Endothelial cell of umbilical vein (primary cell): ENCODE results near the gene FRMD7. TPM values are rescaled to one million over a fixed set of nuclear protein-coding genes. Genes with fewer than 3 reads are reported as not detected.

Source experiments
- BruUV-seq: library from RNA; stranded (reverse); fragments of 400-500 nt; replicated peaks from 2 replicates; lab custom pipeline; 2021; lab: Mats Ljungman, UMichigan
- CTCF ChIA-PET: fragments of 300-600, 350-600 bp; sonication (Branson Sonifier 250); formaldehyde crosslinking; loops from one replicate; lab custom pipeline; 2021; ENCODE audit warnings: antibody characterized with exemption, inconsistent platforms; lab: Charles Lee
- POLR2A ChIA-PET: fragments of 300-600, 350-600 bp; sonication (Branson Sonifier 250); formaldehyde crosslinking; loops from one replicate; lab custom pipeline; 2021; ENCODE audit warnings: antibody characterized with exemption, inconsistent platforms; lab: Charles Lee
- DNase-seq: peaks from one replicate; pipeline ENCODE4 v3.0.0-alpha.2; 2011; ENCODE audit warnings: low read depth, low spot score
- FAIRE-seq: peaks from 2 replicates; lab custom pipeline; 2011; peaks lifted over from hg19 to GRCh38; lab: Jason Lieb, UNC
- H2AFZ ChIP-seq: 2 replicates; pipeline ENCODE4 v1.6.0; 2012; ENCODE audit warnings: low read depth, low read length, control low read depth, inconsistent platforms
- H3K27ac ChIP-seq: 2 replicates; pipeline ENCODE4 v1.5.1; 2011; ENCODE audit warnings: low read depth, mild to moderate bottlenecking, control low read depth, low read length, moderate library complexity; ENCODE audit not compliant: insufficient read depth
- H3K27me3 ChIP-seq, 2 experiments: 2 replicates each; pipeline versions ENCODE4 v1.6.0 to v1.6.1; 2011; ENCODE audit warnings: low read length in 2 of 2, mixed read lengths in 1 of 2; ENCODE audit not compliant: control insufficient read depth in 2 of 2, insufficient read depth in 2 of 2
- H3K36me3 ChIP-seq, 2 experiments: 2 replicates in 1 of 2; 3 replicates in 1 of 2; pipeline ENCODE4 v1.5.1; 2011; ENCODE audit warnings: low read length in 2 of 2, mild to moderate bottlenecking in 1 of 2, moderate library complexity in 1 of 2; ENCODE audit not compliant: control insufficient read depth in 2 of 2, insufficient read depth in 2 of 2; ENCODE audit errors: extremely low read depth in 1 of 2
- H3K4me1 ChIP-seq: 3 replicates; pipeline ENCODE4 v1.5.1; 2011; ENCODE audit warnings: mild to moderate bottlenecking, low read length; ENCODE audit not compliant: control insufficient read depth, insufficient read depth; ENCODE audit errors: extremely low read depth
- H3K4me2 ChIP-seq: 2 replicates; pipeline ENCODE4 v1.6.1; 2011; ENCODE audit warnings: low read length, control low read depth, mixed read lengths; ENCODE audit not compliant: insufficient read depth
- H3K4me3 ChIP-seq, 3 experiments: fragments of 200-600 bp in 1 of 3; sonication (generic), shearing (Covaris generic) in 1 of 3; replicated peaks in 1 of 3; 2 replicates each; pipeline ENCODE4 v1.5.1; 2011 to 2016; ENCODE audit warnings: control low read depth in 3 of 3, low read length in 3 of 3, mild to moderate bottlenecking in 2 of 3, inconsistent platforms in 1 of 3, low read depth in 1 of 3, moderate library complexity in 1 of 3; ENCODE audit not compliant: insufficient read depth in 1 of 3
- H3K79me2 ChIP-seq: 2 replicates; pipeline ENCODE4 v1.6.0; 2012; ENCODE audit warnings: low read length, inconsistent platforms; ENCODE audit not compliant: control insufficient read depth, insufficient read depth
- H3K9ac ChIP-seq: replicated peaks from 2 replicates; pipeline ENCODE3; 2011; ENCODE audit warnings: low read length, control low read depth; ENCODE audit not compliant: insufficient read depth; ENCODE audit errors: extremely low read depth
- H3K9me1 ChIP-seq: replicated peaks from 3 replicates; pipeline ENCODE4 v1.6.0; 2011; ENCODE audit warnings: mild to moderate bottlenecking, low read length; ENCODE audit not compliant: control insufficient read depth, insufficient read depth; ENCODE audit errors: extremely low read depth
- H3K9me3 ChIP-seq: replicated peaks from 2 replicates; pipeline ENCODE4 v1.5.1; 2012; ENCODE audit warnings: low read length, inconsistent platforms; ENCODE audit not compliant: control insufficient read depth, insufficient read depth
- H4K20me1 ChIP-seq: replicated peaks from 2 replicates; pipeline ENCODE3; 2011; ENCODE audit warnings: mild to moderate bottlenecking, low read length; ENCODE audit not compliant: control insufficient read depth, insufficient read depth; ENCODE audit errors: extremely low read depth
- EZH2 ChIP-seq: IDR thresholded peaks from 2 replicates; pipeline ENCODE4 v1.6.1; 2012; ENCODE audit warnings: borderline replicate concordance, low read depth, mild to moderate bottlenecking, moderate library complexity, low read length, inconsistent platforms; ENCODE audit not compliant: severe bottlenecking
- FOS ChIP-seq: IDR thresholded peaks from 2 replicates; pipeline ENCODE4 v1.6.1; 2011; ENCODE audit warnings: mild to moderate bottlenecking, low read length, moderate library complexity, borderline replicate concordance; ENCODE audit not compliant: insufficient read depth
- GATA2 ChIP-seq: IDR thresholded peaks from 2 replicates; pipeline ENCODE4 v1.7.0; 2011; ENCODE audit warnings: low read depth, mild to moderate bottlenecking, moderate library complexity, mixed read lengths, low read length; ENCODE audit not compliant: insufficient read length, insufficient read depth
- JUN ChIP-seq: IDR thresholded peaks from 2 replicates; pipeline ENCODE4 v1.6.1; 2011; ENCODE audit warnings: borderline replicate concordance, low read depth; ENCODE audit not compliant: insufficient read length, insufficient read depth
- MYC ChIP-seq: IDR thresholded peaks from one replicate; pipeline ENCODE4 v1.6.1; 2011; ENCODE audit warnings: mild to moderate bottlenecking, low read depth, low read length
- POLR2A ChIP-seq: IDR thresholded peaks from 2 replicates; pipeline ENCODE4 v1.6.1; 2012; ENCODE audit warnings: low read depth, mild to moderate bottlenecking, control low read depth, low read length
- POLR2AphosphoS5 ChIP-seq: IDR thresholded peaks from 2 replicates; pipeline ENCODE4 v1.6.1; 2012; ENCODE audit warnings: low read depth, mild to moderate bottlenecking, control low read depth, low read length, moderate library complexity; ENCODE audit not compliant: insufficient read depth
- dilution Hi-C: fragments of 300-500 bp; cut with MboI; formaldehyde crosslinking; loops from one replicate; pipeline ENCODE4 v1.15.0; 2019; ENCODE audit warnings: low sequenced_read_pairs; ENCODE audit not compliant: extremely low pct_ligation_motif_present
- intact Hi-C: fragments of 100-400 bp; cut with micrococcal nuclease; formaldehyde crosslinking; loops from one replicate; pipeline ENCODE4 v1.10.0; 2022
- polyA plus RNA-seq, 4 experiments: library from polyadenylated mRNA; depleted of rRNA in 3 of 4; stranded (reverse) in 3 of 4; unstranded in 1 of 4; fragments of >200 nt; gene quantifications; 2 replicates each; pipeline versions ENCODE4 v1.2.1 to v1.2.3, GENCODE V29; 2011 to 2012; ENCODE audit warnings: missing spikeins in 1 of 4
- total RNA-seq: library from RNA; stranded (reverse); gene quantifications from 2 replicates; pipeline ENCODE4 v1.2.3, GENCODE V29; 2021
- TF ChIP-seq, protein P1 (sequence below): IDR thresholded peaks from 2 replicates; pipeline ENCODE4 v1.6.1; 2011; ENCODE audit not compliant: insufficient read depth, insufficient read length

The FRMD7 gene
- total and polyA plus RNA-seq, 2 donors (not counting 3 experiments of a cell fraction or from before 2014, with no cell fraction given), result not detected

DNA sequence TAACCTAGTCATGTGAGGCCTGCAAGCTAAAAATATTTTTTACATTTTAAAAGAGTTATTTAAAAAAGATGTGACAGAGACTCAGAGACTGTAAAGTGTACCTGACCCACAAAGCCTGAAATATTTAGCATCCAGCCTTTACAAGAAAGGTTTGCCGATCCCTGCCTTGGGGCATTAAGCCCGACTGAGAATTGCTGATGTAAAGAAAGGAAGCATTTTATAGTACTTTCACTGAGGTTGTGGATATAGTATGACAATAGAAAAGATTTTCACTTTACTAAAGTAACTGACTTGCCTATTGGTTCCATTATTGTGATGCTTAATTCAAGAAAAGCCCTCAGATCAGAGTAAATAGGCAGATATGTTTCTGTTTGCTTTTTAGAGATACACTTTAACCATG, 87.8 kb downstream of the FRMD7 start:
- intact Hi-C loops, result no loop called here
- DNase-seq (no peak), FAIRE-seq (no peak)
- Histone ChIP-seq H3K9me1 (no peaks in the 10 kb centered on the region), H4K20me1 (no peaks in the 10 kb centered on the region), H3K4me3 (no peak overlapping the region), H3K79me2 (no peaks in the 10 kb centered on the region), H3K9ac (no peak overlapping the region), H3K27me3 (no peaks in the 10 kb centered on the region), H3K4me2 (no peak overlapping the region), H3K9me3 (no peaks in the 10 kb centered on the region), H3K4me1 (no peaks in the 10 kb centered on the region), H3K36me3 (no peaks in the 10 kb centered on the region), H3K27ac (no peak overlapping the region), H2AFZ (no peak overlapping the region)
- BruUV-seq, result no TSS peak
- ChIA-PET POLR2A (no interaction called here), CTCF (interaction anchor here (1.1 kb wide), 1 partner anchor 31 kb away, joined by 3 read pairs; no protein-coding TSS in a partner anchor)
- TF ChIP-seq EZH2, result no peak
- TF ChIP-seq MYC, result no peak
- TF ChIP-seq, protein P1, sequence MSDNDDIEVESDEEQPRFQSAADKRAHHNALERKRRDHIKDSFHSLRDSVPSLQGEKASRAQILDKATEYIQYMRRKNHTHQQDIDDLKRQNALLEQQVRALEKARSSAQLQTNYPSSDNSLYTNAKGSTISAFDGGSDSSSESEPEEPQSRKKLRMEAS, result no peak
- TF ChIP-seq POLR2A, result no peak
- no peak for TF ChIP-seq FOS
- no peak for TF ChIP-seq GATA2
- dilution Hi-C loops, result no loop called here

DNA sequence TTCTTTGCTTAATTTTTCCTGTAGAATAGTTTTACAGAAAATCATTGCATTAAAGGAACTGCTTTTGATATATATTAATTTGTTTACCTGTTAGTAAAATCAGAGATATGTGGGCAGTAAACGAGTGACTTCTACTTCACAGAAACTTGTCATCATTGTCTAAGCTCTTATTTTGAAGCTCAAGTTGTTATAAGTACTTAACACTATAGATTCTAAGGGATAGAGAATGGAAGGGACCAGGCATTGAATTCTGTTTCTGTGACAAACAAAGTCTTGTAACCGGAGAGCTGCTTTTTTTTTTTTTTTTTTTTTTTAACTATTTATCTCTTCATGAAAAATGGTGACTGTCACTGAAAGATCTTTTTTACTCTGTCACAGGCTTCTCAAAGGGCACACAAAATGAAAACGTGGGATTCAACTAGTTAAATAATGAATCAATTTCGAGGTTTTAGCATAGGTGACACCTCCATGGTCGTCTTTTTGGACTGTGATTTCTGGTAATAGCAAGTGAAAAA, 90.3 kb downstream of the FRMD7 start:
- dilution Hi-C loops, result no loop called here
- CTCF ChIA-PET, result interaction anchor here (1.2 kb wide), 1 partner anchor 55 kb away, joined by 3 read pairs; no protein-coding TSS in a partner anchor
- Histone ChIP-seq H3K4me3 (no peak overlapping the region), H3K4me2 (no peak overlapping the region), H2AFZ (no peak overlapping the region), H3K27ac (no peak overlapping the region), H3K4me1 (no peaks in the 10 kb centered on the region), H3K79me2 (no peaks in the 10 kb centered on the region), H3K9me3 (no peaks in the 10 kb centered on the region), H4K20me1 (no peaks in the 10 kb centered on the region), H3K36me3 (no peaks in the 10 kb centered on the region), H3K9ac (no peak overlapping the region), H3K27me3 (no peaks in the 10 kb centered on the region), H3K9me1 (no peaks in the 10 kb centered on the region)
- BruUV-seq, result no TSS peak
- no peak for DNase-seq
- POLR2A ChIA-PET, result no interaction called here
- TF ChIP-seq POLR2A, result no peak
- TF ChIP-seq POLR2AphosphoS5, result no peak
- no peak for TF ChIP-seq FOS
- TF ChIP-seq, protein P1, result no peak
- no peak for TF ChIP-seq JUN
- no peak for TF ChIP-seq GATA2
- intact Hi-C loops, result no loop called here
- FAIRE-seq, result no peak
